ENCODE measurements around the gene CTU2. TPM values are rescaled to one million over a fixed set of nuclear protein-coding genes. Genes with fewer than 3 reads are reported as not detected.

CTU2 gene
- total RNA-seq, 1 experiment from 2014 or later = 54.9 TPM

- H3K27ac Mint-ChIP-seq (ENCODE audit: unreplicated experiment) = no peak overlapping the region
- no peaks in the 10 kb centered on the region for H3K4me1 Mint-ChIP-seq (ENCODE audit: low read depth, unreplicated experiment)
- intact Hi-C loops (cut with micrococcal nuclease; ENCODE audit: unreplicated experiment) = no loop called here
- no peaks in the 10 kb centered on the region; the same call in 1 of the 2 replicates for H3K36me3 ChIP-seq (ENCODE audit: control insufficient read depth, insufficient read depth, low read length)
- peaks cover 31% of the 10 kb centered on the region for H3K36me3 Mint-ChIP-seq (ENCODE audit: insufficient read depth, unreplicated experiment)
- H3K27me3 Mint-ChIP-seq (ENCODE audit: insufficient read depth, unreplicated experiment) = no peaks in the 10 kb centered on the region
- H3K9me3 Mint-ChIP-seq (ENCODE audit: unreplicated experiment) = no peaks in the 10 kb centered on the region
- BruUV-seq (replicated peaks) = no TSS peak
- no peaks in the 10 kb centered on the region for H3K27me3 ChIP-seq (replicated peaks; ENCODE audit: control insufficient read depth, insufficient read depth, low read length)
- POLR2A ChIA-PET = no interaction called here
- TF ChIP-seq CTCF (IDR thresholded peaks at IDR 0.05; ENCODE audit: insufficient read depth in 1 of 2, low read depth in 1 of 2, low read length in 1 of 2, severe bottlenecking in 1 of 2, unreplicated experiment in 1 of 2) = no peak
- H3K4me3 ChIP-seq (ENCODE audit: low read depth, low read length) = no peak overlapping the region
- CTCF ChIA-PET = no interaction called here
- DNase-seq = no peak
- no peak overlapping the region for H3K4me3 Mint-ChIP-seq (ENCODE audit: unreplicated experiment)
- H3K9me3 ChIP-seq = no peaks in the 10 kb centered on the region
- H3K4me1 ChIP-seq = no peaks in the 10 kb centered on the region; the same call in 1 of the 2 replicates
Measured at GRCh38 chr16:88750854-88751253, 44.6 kb downstream of the CTU2 start.

GRCh38 chr16:88752386-88753002, 46.2 kb downstream of the CTU2 start:
- TF ChIP-seq CTCF (IDR thresholded peaks at IDR 0.05; ENCODE audit: insufficient read depth in 1 of 2, low read depth in 1 of 2, low read length in 1 of 2, severe bottlenecking in 1 of 2, unreplicated experiment in 1 of 2) = no peak
- intact Hi-C loops (cut with micrococcal nuclease; ENCODE audit: unreplicated experiment) = no loop called here
- H3K9me3 ChIP-seq = no peaks in the 10 kb centered on the region
- H3K9me3 Mint-ChIP-seq (ENCODE audit: unreplicated experiment) = no peaks in the 10 kb centered on the region
- H3K36me3 ChIP-seq (ENCODE audit: control insufficient read depth, insufficient read depth, low read length) = no peaks in the 10 kb centered on the region; the same call in 1 of the 2 replicates
- H3K4me1 Mint-ChIP-seq (ENCODE audit: low read depth, unreplicated experiment) = no peaks in the 10 kb centered on the region
- no peaks in the 10 kb centered on the region for H3K4me1 ChIP-seq
- ChIA-PET CTCF (no interaction called here), POLR2A (no interaction called here)
- no peaks in the 10 kb centered on the region for H3K27me3 ChIP-seq (replicated peaks; ENCODE audit: control insufficient read depth, insufficient read depth, low read length)
- no peak for DNase-seq
- H3K36me3 Mint-ChIP-seq (ENCODE audit: insufficient read depth, unreplicated experiment) = peaks cover 32% of the 10 kb centered on the region
- BruUV-seq (replicated peaks) = no TSS peak
- no peak overlapping the region for H3K4me3 ChIP-seq (ENCODE audit: low read depth, low read length)
- H3K4me3 Mint-ChIP-seq (ENCODE audit: unreplicated experiment) = no peak overlapping the region
- no peak overlapping the region for H3K27ac Mint-ChIP-seq (ENCODE audit: unreplicated experiment)
- no peaks in the 10 kb centered on the region for H3K27me3 Mint-ChIP-seq (ENCODE audit: insufficient read depth, unreplicated experiment)

GRCh38 chr16:88753191-88753590, 46.9 kb downstream of the CTU2 start:
- peaks cover 32% of the 10 kb centered on the region for H3K36me3 Mint-ChIP-seq (ENCODE audit: insufficient read depth, unreplicated experiment)
- Histone ChIP-seq H3K9me3 (no peaks in the 10 kb centered on the region), H3K36me3 (ENCODE audit: control insufficient read depth, insufficient read depth, low read length) (no peaks in the 10 kb centered on the region), H3K4me1 (no peaks in the 10 kb centered on the region), H3K27me3 (replicated peaks; ENCODE audit: control insufficient read depth, insufficient read depth, low read length) (no peaks in the 10 kb centered on the region), H3K4me3 (ENCODE audit: low read depth, low read length) (no peak overlapping the region)
- no peak for DNase-seq
- H3K4me1 Mint-ChIP-seq (ENCODE audit: low read depth, unreplicated experiment) = no peaks in the 10 kb centered on the region
- intact Hi-C loops (cut with micrococcal nuclease; ENCODE audit: unreplicated experiment) = no loop called here
- no peak for TF ChIP-seq CTCF (IDR thresholded peaks at IDR 0.05; ENCODE audit: insufficient read depth in 1 of 2, low read depth in 1 of 2, low read length in 1 of 2, severe bottlenecking in 1 of 2, unreplicated experiment in 1 of 2)
- no TSS peak for BruUV-seq (replicated peaks)
- H3K4me3 Mint-ChIP-seq (ENCODE audit: unreplicated experiment) = no peak overlapping the region
- no peaks in the 10 kb centered on the region for H3K9me3 Mint-ChIP-seq (ENCODE audit: unreplicated experiment)
- ChIA-PET CTCF (interaction anchor here (1.9 kb wide), 1 partner anchor 16 kb away, joined by 11 read pairs; no protein-coding TSS in a partner anchor), POLR2A (no interaction called here)
- no peak overlapping the region for H3K27ac Mint-ChIP-seq (ENCODE audit: unreplicated experiment)
- H3K27me3 Mint-ChIP-seq (ENCODE audit: insufficient read depth, unreplicated experiment) = no peaks in the 10 kb centered on the region
